Vagina (tissue), 2 donors: ENCODE measurements around the gene HJURP. TPM values are rescaled to one million over a fixed set of nuclear protein-coding genes. Genes with fewer than 3 reads are reported as not detected.

Experiments used
- DNase-seq, 2 donors: peaks; one replicate each; pipeline ENCODE4 v3.0.0-alpha.2; 2017; ENCODE audit errors: extremely low spot score in 2 of 2
- H3K27ac ChIP-seq: fragments of 200-600 bp; sonication (generic); one replicate; pipeline ENCODE4 v1.5.1; 2019
- H3K27me3 ChIP-seq: fragments of 200-600 bp; sonication (generic); one replicate; pipeline ENCODE4 v1.5.1; 2019
- H3K36me3 ChIP-seq, 2 donors: fragments of 200-600 bp; sonication (generic); one replicate each; pipeline ENCODE4 v1.5.1; 2017 to 2019
- H3K4me1 ChIP-seq: fragments of 200-600 bp; sonication (generic); one replicate; pipeline ENCODE4 v1.5.1; 2019
- H3K4me3 ChIP-seq, 2 donors: fragments of 200-600 bp; sonication (generic); 1 replicate in 1 of 2; 2 replicates in 1 of 2; pipeline ENCODE4 v1.5.1; 2016 to 2019
- H3K9me3 ChIP-seq: fragments of 200-600 bp; sonication (generic); one replicate; pipeline ENCODE4 v1.5.1; 2019
- POLR2A ChIP-seq, 2 donors: fragments of 450-650 bp; IDR thresholded peaks; one replicate each; pipeline ENCODE4 v1.6.1; 2017; ENCODE audit warnings: antibody characterized with exemption in 2 of 2, mild to moderate bottlenecking in 2 of 2, moderate library complexity in 2 of 2
- POLR2AphosphoS5 ChIP-seq, 2 donors: sonication (generic); formaldehyde crosslinking; IDR thresholded peaks; one replicate each; pipeline ENCODE4 v1.9.0; 2017; ENCODE audit warnings: antibody characterized with exemption in 2 of 2, mild to moderate bottlenecking in 2 of 2, low read depth in 1 of 2; ENCODE audit not compliant: insufficient read depth in 1 of 2
- intact Hi-C: fragments of 100-400 bp; cut with DNase I; formaldehyde crosslinking; loops from one replicate; pipeline ENCODE4 v1.15.1; 2023
- total RNA-seq: library from RNA; depleted of rRNA; stranded (reverse); fragments of >200 nt; gene quantifications from one replicate; pipeline ENCODE4 v1.2.3, GENCODE V29; 2016
- TF ChIP-seq, protein P1 (sequence below), 3 experiments: fragments of 450-650 bp in 2 of 3; fragments of 200-600 bp in 1 of 3; sonication (generic) in 1 of 3; IDR thresholded peaks; one replicate each; pipeline ENCODE4 v1.5.1; 2017 to 2019; ENCODE audit warnings: antibody characterized with exemption in 3 of 3, mild to moderate bottlenecking in 2 of 3, moderate library complexity in 2 of 3

HJURP gene
- total RNA-seq, 1 donor from 2014 or later, result 2.2 TPM

DNA sequence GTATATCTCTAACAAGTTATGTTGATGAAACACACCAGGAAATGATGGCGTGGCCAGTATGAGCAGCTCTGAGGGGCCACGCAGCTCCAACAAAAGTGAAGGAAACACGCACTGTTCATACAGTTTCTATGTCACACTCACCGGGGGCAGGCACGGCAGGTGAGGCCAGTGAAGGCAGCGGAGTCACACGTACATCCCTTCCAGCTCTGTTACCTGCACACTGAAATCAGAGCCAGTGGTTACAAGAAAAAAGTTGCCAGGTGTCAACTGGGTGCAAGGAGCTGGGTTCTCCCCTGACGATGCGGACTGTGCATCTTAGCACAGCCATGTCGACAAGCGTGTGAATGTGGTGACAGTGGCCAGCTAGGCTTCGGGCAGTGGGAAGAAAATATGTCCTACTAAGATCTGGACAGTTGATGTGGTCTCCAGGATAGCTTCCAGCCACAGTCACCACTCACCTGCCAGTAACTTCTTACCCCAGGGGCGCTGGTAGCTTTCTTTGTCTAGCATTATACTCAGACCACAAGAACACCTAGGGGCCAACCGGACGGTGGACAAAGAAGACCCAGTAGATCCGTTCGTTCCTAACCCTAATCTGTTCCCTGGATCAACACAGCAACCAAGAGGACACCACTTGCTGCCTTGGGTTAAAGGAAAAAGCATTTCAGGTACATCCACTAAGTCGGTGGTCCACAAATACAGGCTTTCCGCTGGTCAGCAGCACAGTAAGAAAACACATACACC, 10.1 kb downstream of the HJURP start:
- H3K4me3 ChIP-seq, result no peak overlapping the region
- TF ChIP-seq, protein P1, sequence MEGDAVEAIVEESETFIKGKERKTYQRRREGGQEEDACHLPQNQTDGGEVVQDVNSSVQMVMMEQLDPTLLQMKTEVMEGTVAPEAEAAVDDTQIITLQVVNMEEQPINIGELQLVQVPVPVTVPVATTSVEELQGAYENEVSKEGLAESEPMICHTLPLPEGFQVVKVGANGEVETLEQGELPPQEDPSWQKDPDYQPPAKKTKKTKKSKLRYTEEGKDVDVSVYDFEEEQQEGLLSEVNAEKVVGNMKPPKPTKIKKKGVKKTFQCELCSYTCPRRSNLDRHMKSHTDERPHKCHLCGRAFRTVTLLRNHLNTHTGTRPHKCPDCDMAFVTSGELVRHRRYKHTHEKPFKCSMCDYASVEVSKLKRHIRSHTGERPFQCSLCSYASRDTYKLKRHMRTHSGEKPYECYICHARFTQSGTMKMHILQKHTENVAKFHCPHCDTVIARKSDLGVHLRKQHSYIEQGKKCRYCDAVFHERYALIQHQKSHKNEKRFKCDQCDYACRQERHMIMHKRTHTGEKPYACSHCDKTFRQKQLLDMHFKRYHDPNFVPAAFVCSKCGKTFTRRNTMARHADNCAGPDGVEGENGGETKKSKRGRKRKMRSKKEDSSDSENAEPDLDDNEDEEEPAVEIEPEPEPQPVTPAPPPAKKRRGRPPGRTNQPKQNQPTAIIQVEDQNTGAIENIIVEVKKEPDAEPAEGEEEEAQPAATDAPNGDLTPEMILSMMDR (IDR thresholded peaks at IDR 0.05), result no peak
- TF ChIP-seq POLR2A (IDR thresholded peaks at IDR 0.05) (no peak), POLR2AphosphoS5 (IDR thresholded peaks at IDR 0.05; ENCODE audit: insufficient read depth in 1 of 2, low read depth in 1 of 2) (no peak)
- H3K4me1 ChIP-seq, result no peaks in the 10 kb centered on the region
- no peak for DNase-seq
- no peak overlapping the region for H3K27ac ChIP-seq
- no peaks in the 10 kb centered on the region for H3K27me3 ChIP-seq
- H3K9me3 ChIP-seq, result no peaks in the 10 kb centered on the region
- intact Hi-C loops, result no loop called here
- no peaks in the 10 kb centered on the region for H3K36me3 ChIP-seq

DNA sequence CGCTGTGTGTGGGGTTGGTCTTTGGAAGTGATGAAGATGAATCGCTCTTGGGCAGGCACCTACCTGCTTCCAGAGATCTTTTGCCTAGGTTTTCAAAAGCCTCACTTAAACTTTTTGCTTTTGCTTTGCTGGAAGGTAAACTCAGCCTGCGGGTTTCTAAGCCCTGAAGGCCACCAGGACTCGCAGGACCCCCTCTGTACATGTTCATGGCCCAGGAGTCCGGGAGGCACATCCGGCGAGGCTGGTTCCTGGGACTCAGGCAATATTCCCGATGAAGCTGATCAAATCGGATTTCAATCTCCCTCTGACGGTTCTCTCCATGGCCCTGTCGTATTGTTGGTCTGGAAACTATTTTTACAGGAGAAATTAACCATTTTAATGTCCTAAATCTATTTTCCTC, 13.2 kb downstream of the HJURP start:
- TF ChIP-seq POLR2A (IDR thresholded peaks at IDR 0.05), result no peak
- TF ChIP-seq, protein P1 (IDR thresholded peaks at IDR 0.05), result no peak

DNA sequence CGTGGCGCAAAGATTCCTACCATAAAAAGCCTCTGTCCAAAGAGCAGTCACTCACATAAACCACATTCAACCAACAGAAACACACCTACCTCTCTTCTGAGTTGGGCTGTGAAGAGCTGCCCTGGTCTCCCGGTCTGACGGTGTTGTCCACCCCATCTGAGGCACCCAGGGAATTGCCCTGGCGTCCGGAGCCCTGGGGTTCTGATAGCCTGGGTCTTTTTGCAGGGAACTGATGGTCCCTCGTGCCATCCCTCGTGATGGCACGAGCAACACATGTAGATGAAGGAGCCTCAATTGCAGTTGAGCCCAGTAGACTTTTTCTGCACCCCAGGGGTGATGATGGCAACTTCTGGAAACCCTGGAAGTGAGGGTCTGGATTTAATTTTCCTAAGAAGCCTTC, 13.8 kb downstream of the HJURP start:
- peak; percentile 67 to 74 for DNase-seq
- TF ChIP-seq, protein P1 (IDR thresholded peaks at IDR 0.05), result no peak
- TF ChIP-seq POLR2AphosphoS5 (IDR thresholded peaks at IDR 0.05; ENCODE audit: insufficient read depth in 1 of 2, low read depth in 1 of 2) (no peak), POLR2A (IDR thresholded peaks at IDR 0.05) (no peak)
- Histone ChIP-seq H3K27ac (no peak overlapping the region), H3K36me3 (no peaks in the 10 kb centered on the region), H3K27me3 (no peaks in the 10 kb centered on the region), H3K9me3 (no peaks in the 10 kb centered on the region), H3K4me3 (no peak overlapping the region), H3K4me1 (no peaks in the 10 kb centered on the region)
- intact Hi-C loops, result no loop called here

More for the DNA sequence above, 13.2 kb downstream of the HJURP start:
- Histone ChIP-seq H3K27me3 (no peaks in the 10 kb centered on the region), H3K27ac (no peak overlapping the region), H3K4me3 (no peak overlapping the region), H3K9me3 (no peaks in the 10 kb centered on the region), H3K36me3 (no peaks in the 10 kb centered on the region), H3K4me1 (no peaks in the 10 kb centered on the region)
- intact Hi-C loops, result no loop called here
- peak in 1 of 2 donors; percentile 58 for DNase-seq

DNA sequence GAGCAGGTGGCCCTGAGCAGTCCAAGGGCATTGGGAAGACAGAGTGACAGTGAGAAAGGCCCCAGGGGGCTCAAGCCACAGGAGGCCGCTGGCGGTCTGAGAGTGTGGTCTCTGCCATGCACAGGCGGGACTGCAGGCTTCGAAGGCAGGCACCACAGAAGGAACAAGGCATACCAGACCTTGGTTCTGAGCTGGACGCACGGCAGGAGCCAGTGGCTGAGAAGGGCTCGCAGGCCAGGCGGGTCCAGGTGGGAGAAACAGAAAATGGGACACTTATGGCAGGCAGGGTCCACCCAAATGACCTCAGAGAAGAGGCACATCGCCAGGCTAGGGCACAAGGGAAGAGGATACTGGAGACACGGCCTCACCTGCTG, 14.9 kb downstream of the HJURP start:
- intact Hi-C loops, result no loop called here
- TF ChIP-seq POLR2A (IDR thresholded peaks at IDR 0.05), result no peak
- no peaks in the 10 kb centered on the region for H3K36me3 ChIP-seq

DNA sequence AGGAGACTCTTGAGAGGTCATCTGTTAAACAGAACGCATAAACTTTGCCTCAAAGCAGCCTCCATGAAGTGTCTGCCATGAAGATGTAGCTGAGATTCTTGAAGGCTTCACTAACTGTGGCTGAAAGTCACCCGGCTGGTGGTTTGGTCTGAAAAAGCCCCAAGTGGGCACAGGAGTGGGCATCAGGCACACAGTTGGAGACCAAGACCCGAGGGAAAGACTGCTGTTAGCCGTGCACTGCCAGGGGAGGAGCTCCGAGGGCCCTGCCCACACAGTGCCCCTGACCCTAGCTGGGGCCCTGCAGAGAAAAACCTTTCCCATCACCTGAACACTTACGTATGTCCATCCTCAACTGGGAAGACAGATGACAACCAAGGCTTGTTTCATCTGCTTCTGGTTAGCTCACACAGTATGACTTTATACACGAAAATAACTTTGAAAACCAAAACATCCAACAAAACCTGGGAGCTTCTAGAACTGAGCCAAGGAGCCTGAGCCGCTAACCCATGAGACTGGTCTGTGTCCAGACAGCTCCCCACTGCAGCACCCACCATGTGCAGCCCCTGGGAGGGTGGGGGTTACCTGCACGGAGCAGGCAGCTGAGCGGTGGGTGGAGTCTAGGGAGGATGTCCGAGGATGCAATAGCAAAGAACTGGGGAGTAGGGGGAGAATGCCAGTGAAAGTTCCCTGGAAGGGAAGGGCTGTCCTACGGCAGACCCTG, 15.4 kb downstream of the HJURP start:
- no peaks in the 10 kb centered on the region for H3K4me1 ChIP-seq
- H3K27me3 ChIP-seq, result no peaks in the 10 kb centered on the region
- TF ChIP-seq POLR2AphosphoS5 (IDR thresholded peaks at IDR 0.05; ENCODE audit: insufficient read depth in 1 of 2, low read depth in 1 of 2) (no peak), POLR2A (IDR thresholded peaks at IDR 0.05) (no peak)
- TF ChIP-seq, protein P1 (IDR thresholded peaks at IDR 0.05), result no peak
- intact Hi-C loops, result no loop called here
- no peaks in the 10 kb centered on the region for H3K36me3 ChIP-seq
- no peak overlapping the region for H3K4me3 ChIP-seq
- DNase-seq, result peak; percentile 67 to 70
- H3K27ac ChIP-seq, result no peak overlapping the region
- H3K9me3 ChIP-seq, result no peaks in the 10 kb centered on the region

More for the DNA sequence above, 14.9 kb downstream of the HJURP start:
- Histone ChIP-seq H3K9me3 (no peaks in the 10 kb centered on the region), H3K4me1 (no peaks in the 10 kb centered on the region), H3K4me3 (no peak overlapping the region), H3K27me3 (no peaks in the 10 kb centered on the region), H3K27ac (no peak overlapping the region)
- DNase-seq, result peak in 1 of 2 donors; percentile 34
